Hepatocyte (in vitro differentiated cells): Measurements from ENCODE around the gene ZSWIM2.

Experiments used
- CTCF ChIP-seq: fragments of 200-600 bp; sonication (generic); IDR thresholded peaks from 2 replicates; pipeline ENCODE4 v1.5.1; 2016; ENCODE audit warnings: antibody characterized with exemption, mild to moderate bottlenecking; ENCODE audit not compliant: poor library complexity
- EZH2phosphoT487 ChIP-seq: fragments of 200-600 bp; sonication (generic); IDR thresholded peaks from one replicate; pipeline ENCODE4 v1.6.1; 2018; ENCODE audit warnings: antibody characterized with exemption, mild to moderate bottlenecking, low read depth, moderate library complexity; ENCODE audit not compliant: unreplicated experiment, severe bottlenecking

- TF ChIP-seq EZH2phosphoT487 (no peak), CTCF (no peak)
Observed at GRCh38 chr2:186835628-186836027, 13.3 kb downstream of the ZSWIM2 start.
